Transverse colon (tissue), 4 donors: ENCODE measurements around the gene PPFIBP2. TPM values are rescaled to one million over a fixed set of nuclear protein-coding genes. Genes with fewer than 3 reads are reported as not detected.
A peak's percentile ranks its signal among the peaks of the same experiment; 100 is the strongest.

Source experiments
- DNase-seq: peaks from one replicate; pipeline ENCODE4 v3.0.0-alpha.2; 2019
- H3K27ac ChIP-seq, 4 donors: fragments of 200-600 bp; sonication (generic); 2 replicates each; pipeline ENCODE4 v1.5.1; 2016 to 2018; ENCODE audit warnings: inconsistent platforms in 4 of 4
- H3K27me3 ChIP-seq: fragments of 200-600 bp; sonication (generic); 2 replicates; pipeline ENCODE4 v1.5.1; 2017; ENCODE audit warnings: inconsistent platforms
- H3K36me3 ChIP-seq, 4 donors: fragments of 200-600 bp; sonication (generic); 2 replicates each; pipeline ENCODE4 v1.5.1; 2017 to 2019; ENCODE audit warnings: inconsistent platforms in 4 of 4
- H3K4me1 ChIP-seq, 4 donors: fragments of 200-600 bp; sonication (generic); 2 replicates each; pipeline ENCODE4 v1.5.1; 2017 to 2020; ENCODE audit warnings: inconsistent platforms in 4 of 4
- H3K4me3 ChIP-seq, 4 donors: fragments of 200-600 bp; sonication (generic); 1 replicate in 1 of 4; 2 replicates in 3 of 4; pipeline versions ENCODE4 v1.5.1 to v1.6.1; 2017 to 2019; ENCODE audit warnings: inconsistent platforms in 4 of 4
- H3K9me3 ChIP-seq, 2 donors: fragments of 200-600 bp; sonication (generic); 2 replicates each; pipeline ENCODE4 v1.5.1; 2017 to 2019; ENCODE audit warnings: inconsistent platforms in 2 of 2
- CTCF ChIP-seq, 5 experiments: fragments of 200-600 bp in 3 of 5; fragments of 450-650 bp in 2 of 5; sonication (generic) in 3 of 5; IDR thresholded peaks; 1 replicate in 2 of 5; 2 replicates in 3 of 5; pipeline ENCODE4 v1.5.1; 2016 to 2017; ENCODE audit warnings: antibody characterized with exemption in 5 of 5, inconsistent platforms in 3 of 5, mild to moderate bottlenecking in 2 of 5, moderate library complexity in 1 of 5
- EP300 ChIP-seq: sonication (generic); formaldehyde crosslinking; IDR thresholded peaks from one replicate; pipeline ENCODE4 v1.6.1; 2017; ENCODE audit warnings: antibody characterized with exemption, low read depth
- POLR2A ChIP-seq: fragments of 450-650 bp; IDR thresholded peaks from one replicate; pipeline ENCODE4 v1.6.1; 2016; ENCODE audit warnings: antibody characterized with exemption, mild to moderate bottlenecking, moderate library complexity
- POLR2AphosphoS5 ChIP-seq, 3 donors: sonication (generic); formaldehyde crosslinking; IDR thresholded peaks; one replicate each; pipeline ENCODE4 v1.6.1; 2016; ENCODE audit warnings: antibody characterized with exemption in 3 of 3
- WGBS, 2 donors: methylation state at CpG; one replicate each; pipeline ENCODE4 v1.1.5; 2018; ENCODE audit warnings: low coverage in 1 of 2; 5-methylcytosine and 5-hydroxymethylcytosine counted together
- in situ Hi-C, 4 donors: fragments of 200-750 bp; cut with MboI; loops; one replicate each; pipeline versions ENCODE4 v1.15.0 to v1.15.1; 2017; ENCODE audit warnings: low sequenced_read_pairs in 3 of 4, low pct_ligation_motif_present in 1 of 4, low pct_unique_long_range_greater_than_20kb in 1 of 4
- intact Hi-C: fragments of 100-400 bp; cut with DNase I; formaldehyde crosslinking; loops from one replicate; pipeline ENCODE4 v1.15.1; 2023; ENCODE audit warnings: low total_unique reads
- total RNA-seq, 4 donors: library from RNA; depleted of rRNA; stranded (reverse); fragments of >200 nt; gene quantifications; one replicate each; pipeline ENCODE4 v1.1.0, GENCODE V29; 2016

PPFIBP2 gene
- total RNA-seq, 4 donors from 2014 or later: 36.0 to 257 (median 83.3) TPM

DNA sequence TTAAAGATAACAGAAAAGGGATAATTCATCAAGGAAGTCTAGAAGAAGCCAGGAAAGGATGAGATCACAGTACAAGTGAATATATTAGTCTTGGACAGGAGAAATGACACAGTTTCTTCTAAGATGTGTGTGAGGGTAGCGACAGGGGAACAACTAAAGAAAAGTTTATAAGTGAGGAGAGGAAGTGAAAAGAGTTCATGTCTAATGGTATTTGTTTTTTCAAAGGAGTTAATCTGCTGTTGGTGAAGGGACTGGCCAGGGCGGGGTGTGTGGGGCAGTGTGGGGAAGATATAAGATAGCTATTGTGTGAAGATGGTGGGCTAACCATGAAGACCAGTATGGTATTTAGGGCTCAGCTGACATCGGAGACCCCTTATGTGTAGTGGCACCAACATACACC lies 7.6 kb upstream of the PPFIBP2 start:
- no peaks in the 10 kb centered on the region for H3K27me3 ChIP-seq
- TF ChIP-seq CTCF (IDR thresholded peaks at IDR 0.05) (no peak), EP300 (no peak), POLR2A (no peak), POLR2AphosphoS5 (IDR thresholded peaks at IDR 0.05) (no peak)
- H3K4me1 ChIP-seq: peaks cover 0 to 8% (median 2%) of the 10 kb centered on the region in 4 donors
- no peak overlapping the region for H3K4me3 ChIP-seq
- no peak overlapping the region for H3K27ac ChIP-seq
- intact Hi-C loops (no loop called here), in situ Hi-C loops (no loop called here)
- WGBS, 2 donors: 91% methylated on average over 2 to 3 of the region's 3 CpGs
- no peaks in the 10 kb centered on the region for H3K9me3 ChIP-seq
- no peaks in the 10 kb centered on the region for H3K36me3 ChIP-seq
- no peak for DNase-seq

- H3K36me3 ChIP-seq: no peaks in the 10 kb centered on the region
- no peaks in the 10 kb centered on the region for H3K27me3 ChIP-seq
- H3K27ac ChIP-seq: no peak overlapping the region
- intact Hi-C loops: no loop called here
- 64 to 76% methylated on average over 3 of the region's 3 CpGs for WGBS, 2 donors
- peaks cover 7 to 26% (median 19%) of the 10 kb centered on the region in 4 donors for H3K4me1 ChIP-seq
- no peak overlapping the region for H3K4me3 ChIP-seq
- H3K9me3 ChIP-seq: no peaks in the 10 kb centered on the region
- no peak for DNase-seq
- TF ChIP-seq POLR2A (no peak), CTCF (IDR thresholded peaks at IDR 0.05) (no peak), EP300 (no peak), POLR2AphosphoS5 (IDR thresholded peaks at IDR 0.05) (no peak)
- in situ Hi-C loops: no loop called here
These were observed 5.7 kb upstream of the PPFIBP2 start for GRCh38 chr11:7508087-7508486.

GRCh38 chr11:7509966-7510365 lies 3.8 kb upstream of the PPFIBP2 start:
- DNase-seq: no peak
- H3K4me3 ChIP-seq: no peak overlapping the region
- intact Hi-C loops: no loop called here
- in situ Hi-C loops: no loop called here
- 92% methylated on average over 2 of the region's 2 CpGs; no CpG with 5 or more reads in 1 of the 2 donors for WGBS, 2 donors
- H3K4me1 ChIP-seq: peaks cover 12 to 34% (median 23%) of the 10 kb centered on the region in 4 donors
- H3K27ac ChIP-seq: no peak overlapping the region
- H3K36me3 ChIP-seq: no peaks in the 10 kb centered on the region
- H3K9me3 ChIP-seq: no peaks in the 10 kb centered on the region
- H3K27me3 ChIP-seq: no peaks in the 10 kb centered on the region
- no peak for TF ChIP-seq CTCF (IDR thresholded peaks at IDR 0.05)
- TF ChIP-seq EP300: no peak
- TF ChIP-seq POLR2AphosphoS5 (IDR thresholded peaks at IDR 0.05): no peak
- TF ChIP-seq POLR2A: no peak

GRCh38 chr11:7511401-7511800 lies 2.4 kb upstream of the PPFIBP2 start:
- TF ChIP-seq CTCF (IDR thresholded peaks at IDR 0.05) (no peak), POLR2A (no peak), EP300 (no peak), POLR2AphosphoS5 (IDR thresholded peaks at IDR 0.05) (no peak)
- H3K27ac ChIP-seq: peak overlapping the region; percentile 88 to 93 (median 89)
- WGBS, 2 donors: 27% methylated on average over 5 of the region's 5 CpGs; no CpG with 5 or more reads in 1 of the 2 donors
- peaks cover 12 to 41% (median 23%) of the 10 kb centered on the region in 4 donors for H3K4me1 ChIP-seq
- no peaks in the 10 kb centered on the region for H3K36me3 ChIP-seq
- H3K9me3 ChIP-seq: no peaks in the 10 kb centered on the region
- intact Hi-C loops: no loop called here
- H3K27me3 ChIP-seq: no peaks in the 10 kb centered on the region
- in situ Hi-C loops: no loop called here
- DNase-seq: peak; percentile 53
- H3K4me3 ChIP-seq: no peak overlapping the region
